Stimulated activated CD8-positive, alpha-beta memory T cell treated with anti-CD3 and anti-CD28 coated beads, Interleukin-4, amount 100 ng/mL, for 24 hours (primary cell): ENCODE results near the gene MAPK7.
"Not testable (repeated sequence)": the region's sequence is repeated elsewhere in the genome, so short reads cannot be mapped to it uniquely, and the experiment has no call there.

Source experiments
- DNase-seq: peaks from one replicate; pipeline ENCODE4 v3.0.0-alpha.2; 2020; ENCODE audit warnings: low read depth

MAPK7 gene

DNA sequence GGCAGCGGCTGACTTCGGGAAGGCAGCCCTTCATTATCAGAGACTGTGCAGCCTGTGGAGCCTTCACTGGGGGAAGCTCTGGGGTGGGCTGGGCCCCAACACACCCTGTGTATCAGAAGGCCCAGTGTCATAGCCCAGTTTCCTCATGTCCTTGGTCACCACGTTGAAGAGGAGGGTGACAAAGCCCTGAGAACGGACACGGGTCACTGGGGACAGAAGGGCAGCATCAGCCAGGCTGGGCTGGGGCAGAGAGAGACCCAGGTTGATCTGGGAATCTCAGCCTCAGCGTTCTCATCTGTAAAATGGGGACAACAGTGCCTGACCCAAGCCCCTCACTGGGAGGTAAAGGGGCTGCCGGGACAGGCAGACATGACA lies 35.1 kb upstream of the MAPK7 start:
- no peak for DNase-seq

DNA sequence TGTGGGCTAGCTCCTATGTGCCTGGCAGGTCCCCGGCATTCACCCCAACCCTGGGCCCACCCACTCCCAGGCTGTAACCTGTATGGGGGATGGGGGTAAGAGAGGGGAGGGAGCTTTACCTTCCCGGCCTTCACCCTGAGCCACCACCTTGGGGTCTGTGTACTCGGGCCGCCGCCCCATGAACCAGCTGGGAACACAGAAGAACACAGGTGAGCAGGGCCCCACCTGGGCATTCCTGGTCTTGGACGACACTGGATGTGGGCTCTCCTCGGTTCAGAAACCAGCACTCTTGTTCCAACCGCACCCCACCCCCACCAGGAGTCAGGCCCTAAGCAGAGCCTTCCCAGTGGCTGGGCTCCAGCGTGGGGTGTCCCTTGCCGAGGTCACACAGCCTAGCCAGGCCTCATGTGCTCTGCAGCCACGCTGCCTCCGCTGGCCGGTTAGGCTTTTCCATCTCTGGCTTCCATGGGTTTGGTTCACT lies 34.6 kb upstream of the MAPK7 start:
- DNase-seq = no peak

DNA sequence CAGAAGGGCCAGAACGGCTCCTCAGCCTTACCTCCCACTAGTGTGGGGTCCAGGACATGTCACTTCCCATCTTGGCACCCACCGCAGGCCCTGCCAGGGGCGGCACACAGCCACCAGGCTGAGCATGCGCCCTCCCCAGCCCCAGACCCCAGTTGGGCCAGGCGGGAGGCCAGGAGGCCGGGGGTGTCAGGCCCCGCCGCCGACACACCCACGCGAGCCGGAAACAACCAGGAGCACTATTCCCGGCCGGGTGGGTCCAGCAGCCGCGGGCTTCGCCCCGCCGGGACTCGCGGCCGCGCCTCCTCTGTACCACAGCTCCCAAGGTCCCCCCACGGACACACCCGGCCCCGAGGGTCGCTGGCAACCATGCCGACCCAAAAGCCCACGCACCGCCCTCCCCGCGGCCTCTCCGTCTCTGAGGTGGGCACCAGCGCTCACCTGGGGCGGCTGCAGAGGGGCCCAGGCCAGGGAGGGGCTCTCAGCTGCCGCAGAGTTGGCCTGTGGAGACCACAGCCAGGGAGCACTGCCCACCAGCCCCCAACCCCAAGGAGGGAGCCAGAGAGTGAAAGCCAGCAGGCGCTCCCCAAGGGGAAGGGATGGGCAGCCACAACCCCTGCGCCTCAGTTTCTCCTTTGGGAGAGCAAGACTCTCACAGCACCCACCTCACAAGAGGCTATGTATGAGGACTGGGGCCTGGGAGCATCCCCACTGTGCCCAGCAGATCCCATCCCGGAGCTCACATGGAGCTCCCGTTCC lies 33.8 kb upstream of the MAPK7 start:
- DNase-seq = no peak

DNA sequence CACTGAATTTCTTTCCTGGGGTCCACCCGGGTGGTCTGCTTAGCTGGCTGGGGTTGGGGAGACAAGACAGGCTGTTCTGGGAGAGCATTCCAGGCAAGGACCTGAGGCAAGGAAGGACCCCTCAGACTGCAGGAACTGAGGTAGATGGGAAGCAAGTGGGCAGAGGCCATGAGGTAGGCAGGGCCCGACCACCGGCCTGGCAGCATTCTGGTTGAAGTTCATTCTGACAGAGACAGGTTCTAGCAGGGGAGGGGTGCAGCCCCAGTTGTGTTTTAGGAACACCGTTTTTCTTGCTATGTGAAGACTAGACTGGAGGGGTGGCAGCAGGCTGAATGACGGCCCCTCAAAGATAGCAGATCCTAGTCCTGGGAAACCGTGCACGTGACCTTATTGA lies 33.2 kb upstream of the MAPK7 start:
- no peak for DNase-seq

GRCh38 chr17:19345486-19346350 lies 32.6 kb upstream of the MAPK7 start:
- no peak for DNase-seq

- DNase-seq = no peak
These were observed 31.7 kb upstream of the MAPK7 start for GRCh38 chr17:19346351-19347255.

DNA sequence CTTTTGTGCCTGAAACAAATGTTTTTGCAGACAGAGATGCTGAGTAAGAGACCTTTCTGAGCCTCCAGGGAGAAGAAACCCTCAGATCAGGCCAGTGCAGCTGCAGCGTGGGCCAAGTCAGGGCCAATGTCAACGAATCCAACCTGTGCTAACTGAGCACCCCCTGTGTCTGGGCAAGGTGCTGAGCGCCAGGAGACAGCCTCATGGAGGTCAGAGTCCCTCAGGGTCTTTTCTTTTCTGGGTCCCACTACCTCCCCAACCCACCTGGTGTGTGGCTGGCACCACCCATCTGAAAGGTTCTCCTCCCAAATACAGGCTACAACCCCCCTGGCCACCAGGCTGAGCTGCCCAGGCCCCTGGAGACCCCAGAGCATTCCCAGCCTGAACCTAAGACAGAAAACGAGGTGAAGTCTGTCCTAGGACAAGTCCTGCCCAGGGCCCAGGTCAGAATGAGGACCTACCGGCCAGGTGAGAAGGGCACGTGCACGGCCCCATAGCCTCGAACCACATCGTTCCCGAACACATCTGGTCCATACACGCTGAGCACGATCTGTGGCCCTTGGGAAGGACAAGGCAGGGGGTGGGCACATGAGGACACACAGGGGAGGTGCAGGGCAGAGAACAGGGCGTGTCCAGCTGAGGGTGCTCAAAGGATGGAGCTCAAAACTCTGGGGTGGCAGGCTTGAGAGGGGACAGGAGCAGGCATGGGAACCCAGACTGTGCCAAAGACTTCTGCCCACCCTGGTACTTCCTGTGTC lies 30.8 kb upstream of the MAPK7 start:
- no peak for DNase-seq

GRCh38 chr17:19348081-19348650 lies 30.1 kb upstream of the MAPK7 start:
- DNase-seq = no peak

DNA sequence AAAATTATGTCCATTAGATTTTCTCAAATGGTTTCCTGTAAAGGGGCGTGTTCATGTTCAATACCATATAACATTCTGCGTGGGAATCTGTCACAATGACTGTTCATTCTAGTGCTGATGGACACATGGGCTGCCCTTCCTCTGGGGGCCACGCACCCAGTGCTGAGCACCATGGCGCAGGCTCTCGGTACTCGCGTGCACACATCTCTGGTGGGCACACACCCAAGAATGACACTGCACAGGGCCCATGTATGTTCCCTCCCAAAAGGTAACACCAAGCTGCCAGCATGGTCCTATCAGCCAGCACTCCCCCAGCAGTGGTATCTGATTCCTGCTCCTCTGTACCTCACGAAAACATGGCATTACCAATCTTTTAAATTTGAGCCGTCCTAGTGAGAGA lies 29.5 kb upstream of the MAPK7 start:
- DNase-seq = no peak

- DNase-seq = not testable (repeated sequence)
These were observed 24.9 kb upstream of the MAPK7 start for GRCh38 chr17:19353401-19353800.

- DNase-seq = no peak
These were observed 23.6 kb upstream of the MAPK7 start for GRCh38 chr17:19354748-19355147.

DNA sequence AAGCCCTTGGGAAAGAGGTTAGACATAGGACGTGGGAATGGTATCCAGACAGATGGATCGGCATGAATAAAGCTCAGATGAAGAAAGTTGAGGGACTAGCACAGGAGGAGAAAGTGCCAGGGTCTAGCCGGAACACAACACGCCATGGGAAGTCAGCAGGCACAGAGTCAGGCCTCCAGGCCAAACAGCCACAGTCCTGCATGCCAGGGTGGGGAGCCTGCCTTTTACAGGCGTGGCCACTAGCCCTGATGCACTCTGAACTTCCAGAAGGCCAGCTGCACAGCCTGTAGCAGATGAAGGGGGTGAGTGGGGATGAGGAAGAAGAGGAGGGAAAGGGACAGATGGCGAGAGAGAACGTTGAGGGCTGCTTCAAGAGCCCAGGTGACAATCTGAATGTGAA lies 20.9 kb upstream of the MAPK7 start:
- no peak for DNase-seq

DNA sequence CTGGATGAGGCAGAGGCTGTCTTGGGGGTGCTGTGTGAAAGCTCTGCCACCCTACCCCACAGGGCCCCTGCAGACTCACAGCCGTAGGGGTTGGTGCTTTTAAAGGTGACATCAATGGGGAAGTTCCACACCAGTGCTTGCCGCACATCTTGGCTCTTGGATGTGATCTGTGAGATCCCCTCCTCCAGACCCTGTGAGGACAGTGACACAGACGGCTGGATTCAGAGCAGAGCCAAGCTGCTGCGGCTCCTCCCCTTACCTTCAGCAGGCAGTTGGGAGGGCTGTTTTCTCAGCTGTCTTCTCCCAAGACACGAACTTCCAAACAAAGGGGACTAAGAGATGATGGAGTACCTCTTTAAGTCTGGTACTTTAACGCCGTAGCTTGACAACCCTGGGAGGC lies 20.5 kb upstream of the MAPK7 start:
- DNase-seq = no peak

- no peak for DNase-seq
These were observed 19.1 kb upstream of the MAPK7 start for GRCh38 chr17:19359151-19359550.

GRCh38 chr17:19359856-19360255 lies 18.4 kb upstream of the MAPK7 start:
- no peak for DNase-seq

DNA sequence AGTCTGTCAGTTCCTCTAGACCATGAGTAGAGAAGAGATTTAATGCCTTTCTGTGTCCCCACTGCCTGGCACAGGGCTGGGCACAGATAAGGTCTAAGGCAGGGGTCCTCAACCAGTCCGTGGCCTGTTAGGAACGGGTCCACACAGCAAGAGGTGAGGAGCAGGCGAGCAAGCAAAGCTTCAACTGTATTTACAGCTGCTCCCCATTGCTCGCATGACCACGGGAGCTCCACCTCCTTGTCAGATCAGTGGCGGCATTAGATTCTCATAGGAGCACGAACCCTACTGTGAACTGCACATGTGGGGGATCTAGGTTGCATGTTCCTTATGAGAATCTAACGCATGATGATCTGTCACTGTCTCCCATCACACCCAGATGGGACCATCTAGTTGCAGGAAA lies 17.5 kb upstream of the MAPK7 start:
- DNase-seq = no peak

DNA sequence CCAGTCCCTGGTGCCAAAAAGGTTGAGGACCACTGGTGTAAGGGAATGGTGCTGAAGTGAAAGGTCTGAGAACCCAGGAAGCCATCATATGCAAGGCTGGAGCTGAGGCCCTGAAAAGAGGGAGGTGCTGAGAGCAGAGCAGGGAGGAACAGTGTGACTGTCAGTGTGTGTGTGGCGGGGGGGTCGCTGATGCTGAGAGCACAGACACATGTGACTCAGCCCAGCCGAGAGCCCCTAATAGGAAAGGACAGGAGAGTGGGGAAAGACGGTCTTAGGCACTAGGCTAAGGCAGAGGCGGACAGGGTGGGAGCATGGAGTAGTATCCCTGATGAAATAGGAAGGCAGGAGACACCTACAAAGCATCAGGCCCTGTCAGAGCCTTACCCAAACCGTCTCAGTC lies 17.0 kb upstream of the MAPK7 start:
- DNase-seq = no peak

- DNase-seq = no peak
These were observed 16.4 kb upstream of the MAPK7 start for GRCh38 chr17:19361944-19362276.

DNA sequence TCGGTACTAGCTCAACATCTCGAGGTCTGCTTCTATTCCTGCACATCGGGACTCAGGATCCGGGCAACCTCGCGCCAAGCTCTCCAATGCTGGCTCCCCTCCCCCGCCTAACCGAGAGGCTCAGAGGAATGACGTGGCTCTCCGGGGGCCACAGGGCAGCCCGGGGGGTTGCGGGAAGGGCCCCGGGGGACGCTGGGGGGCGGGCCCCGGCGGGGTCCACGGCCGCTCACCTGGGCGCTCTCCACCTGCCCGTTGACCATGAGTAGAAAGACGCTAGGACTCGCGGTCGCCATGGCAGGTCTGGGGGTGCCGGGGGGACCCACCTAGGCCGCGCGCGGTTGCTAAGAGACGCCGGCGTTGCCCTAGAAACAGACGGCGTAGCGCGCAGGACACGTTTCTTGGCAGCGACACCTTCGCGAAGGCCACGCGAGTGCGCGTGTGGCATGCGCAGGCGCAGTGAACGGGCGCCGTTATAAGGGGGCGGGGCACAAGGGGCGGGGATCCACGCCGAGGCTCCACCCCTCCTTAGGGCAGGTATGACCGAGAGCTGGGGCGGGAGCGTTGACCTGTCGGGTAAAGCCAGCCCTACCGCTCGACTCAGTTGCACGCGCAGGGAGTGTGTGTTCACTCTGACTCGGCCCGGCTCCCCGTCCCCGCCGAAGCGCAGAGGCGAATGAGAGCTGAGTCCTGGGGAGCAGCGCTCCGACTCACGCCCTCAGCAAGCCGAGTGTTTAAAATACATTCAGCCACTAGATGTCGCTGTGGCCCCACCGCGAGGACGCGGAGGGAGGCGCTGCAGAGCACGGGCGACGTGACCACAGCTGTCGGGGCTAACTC lies 15.8 kb upstream of the MAPK7 start, which contains the start of gene B9D1:
Gene B9D1, minus strand, starts transcription at position 447 of the 837 bp plus-strand sequence. Its CDS starts 154 bp downstream, at position 293.
- peak; percentile 82 for DNase-seq

DNA sequence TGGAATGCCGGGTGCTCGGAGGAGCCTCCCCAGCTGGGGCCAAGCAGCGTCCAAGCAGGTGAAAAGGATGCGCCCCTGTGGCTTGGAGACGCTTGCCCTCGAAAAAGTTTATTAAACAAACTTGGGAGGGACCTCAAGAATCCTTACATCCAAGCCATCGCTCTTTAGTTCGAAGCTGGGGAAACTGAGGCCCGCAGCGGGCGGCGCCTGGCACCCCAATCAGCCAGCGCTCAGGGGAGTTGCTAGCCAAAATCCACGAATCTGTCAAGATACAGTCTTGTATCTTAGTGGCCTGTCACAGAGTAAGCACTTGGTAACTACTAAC lies 15.2 kb upstream of the MAPK7 start:
- no peak for DNase-seq
